Upper lobe of left lung (tissue), 4 donors: ENCODE results near the gene TMSB10.

Experiments
- POLR2A ChIP-seq, 4 donors: fragments of 450-650 bp; IDR thresholded peaks; one replicate each; pipeline ENCODE4 v1.5.1; 2016 to 2017; ENCODE audit warnings: antibody characterized with exemption in 4 of 4, mild to moderate bottlenecking in 2 of 4
- TF ChIP-seq, protein P1 (sequence below), 6 experiments: fragments of 450-650 bp in 4 of 6; fragments of 200-600 bp in 2 of 6; sonication (generic) in 2 of 6; IDR thresholded peaks; one replicate each; pipeline ENCODE4 v1.5.1; 2016 to 2019; ENCODE audit warnings: antibody characterized with exemption in 6 of 6

DNA sequence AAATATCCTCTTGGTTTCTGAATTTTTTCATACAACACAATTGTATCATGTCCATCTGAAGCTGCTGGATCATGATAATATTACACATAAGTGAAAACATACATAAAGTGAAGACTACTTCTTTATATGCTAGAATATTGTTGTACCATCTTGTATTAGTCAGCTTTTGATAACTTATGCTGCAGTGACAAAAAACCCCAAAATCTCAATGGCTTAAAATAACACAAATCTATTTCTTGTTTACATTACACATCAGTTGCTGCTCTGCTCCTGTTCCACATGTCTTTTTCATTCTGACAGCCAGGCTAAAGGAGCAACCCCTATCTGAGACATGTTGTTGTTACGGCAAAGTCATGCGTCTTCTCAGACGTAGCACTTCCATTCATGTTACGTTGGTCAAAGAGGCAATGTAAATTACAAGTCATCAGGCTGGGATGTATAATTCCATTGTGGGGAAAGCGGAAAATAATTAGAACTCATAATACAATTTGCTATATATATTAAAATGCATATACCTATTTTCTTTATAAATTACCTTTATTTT, 5.8 kb downstream of the TMSB10 start:
- TF ChIP-seq, protein P1, sequence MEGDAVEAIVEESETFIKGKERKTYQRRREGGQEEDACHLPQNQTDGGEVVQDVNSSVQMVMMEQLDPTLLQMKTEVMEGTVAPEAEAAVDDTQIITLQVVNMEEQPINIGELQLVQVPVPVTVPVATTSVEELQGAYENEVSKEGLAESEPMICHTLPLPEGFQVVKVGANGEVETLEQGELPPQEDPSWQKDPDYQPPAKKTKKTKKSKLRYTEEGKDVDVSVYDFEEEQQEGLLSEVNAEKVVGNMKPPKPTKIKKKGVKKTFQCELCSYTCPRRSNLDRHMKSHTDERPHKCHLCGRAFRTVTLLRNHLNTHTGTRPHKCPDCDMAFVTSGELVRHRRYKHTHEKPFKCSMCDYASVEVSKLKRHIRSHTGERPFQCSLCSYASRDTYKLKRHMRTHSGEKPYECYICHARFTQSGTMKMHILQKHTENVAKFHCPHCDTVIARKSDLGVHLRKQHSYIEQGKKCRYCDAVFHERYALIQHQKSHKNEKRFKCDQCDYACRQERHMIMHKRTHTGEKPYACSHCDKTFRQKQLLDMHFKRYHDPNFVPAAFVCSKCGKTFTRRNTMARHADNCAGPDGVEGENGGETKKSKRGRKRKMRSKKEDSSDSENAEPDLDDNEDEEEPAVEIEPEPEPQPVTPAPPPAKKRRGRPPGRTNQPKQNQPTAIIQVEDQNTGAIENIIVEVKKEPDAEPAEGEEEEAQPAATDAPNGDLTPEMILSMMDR (IDR thresholded peaks at IDR 0.05), result no peak
- no peak for TF ChIP-seq POLR2A (IDR thresholded peaks at IDR 0.05)
